Immature natural killer cell (primary cell): ENCODE measurements around the gene KIAA1217. TPM values are rescaled to one million over a fixed set of nuclear protein-coding genes. Genes with fewer than 3 reads are reported as not detected.

Experiments
- DNase-seq, 3 donors: peaks; one replicate each; pipeline ENCODE4 v3.0.0; 2022; ENCODE audit warnings: mixed read lengths in 1 of 3
- H3K27ac Mint-ChIP-seq, 6 donors: one replicate each; pipeline ENCODE4 v1.8.0; 2020; ENCODE audit warnings: mixed read lengths in 6 of 6, mild to moderate bottlenecking in 5 of 6, inconsistent platforms in 4 of 6, moderate library complexity in 3 of 6
- H3K27me3 Mint-ChIP-seq, 3 donors: one replicate each; pipeline ENCODE4 v1.8.0; 2020 to 2021; ENCODE audit warnings: low read depth in 3 of 3, mild to moderate bottlenecking in 3 of 3, mixed read lengths in 3 of 3, moderate library complexity in 3 of 3, inconsistent platforms in 1 of 3
- H3K36me3 Mint-ChIP-seq, 3 donors: one replicate each; pipeline ENCODE4 v1.8.0; 2020; ENCODE audit warnings: mixed read lengths in 3 of 3, inconsistent platforms in 2 of 3, mild to moderate bottlenecking in 2 of 3
- H3K4me1 Mint-ChIP-seq, 2 donors: one replicate each; pipeline ENCODE4 v1.8.0; 2020; ENCODE audit warnings: inconsistent platforms in 2 of 2, mild to moderate bottlenecking in 2 of 2, mixed read lengths in 2 of 2, moderate library complexity in 1 of 2
- H3K4me3 Mint-ChIP-seq, 5 donors: one replicate each; pipeline ENCODE4 v1.8.0; 2020; ENCODE audit warnings: mild to moderate bottlenecking in 5 of 5, mixed read lengths in 5 of 5, inconsistent platforms in 3 of 5, moderate library complexity in 3 of 5
- H3K9me3 Mint-ChIP-seq, 6 donors: one replicate each; pipeline ENCODE4 v1.8.0; 2020; ENCODE audit warnings: mild to moderate bottlenecking in 6 of 6, mixed read lengths in 6 of 6, inconsistent platforms in 4 of 6, moderate library complexity in 3 of 6
- polyA plus RNA-seq, 3 donors: library from polyadenylated mRNA; unstranded; fragments of 300-500 nt; fragmentation: Illumina TruSeq; gene quantifications; one replicate each; pipeline ENCODE4 v1.2.3, GENCODE V29; 2021

KIAA1217 gene
- polyA plus RNA-seq, 3 donors from 2014 or later = not detected

DNA sequence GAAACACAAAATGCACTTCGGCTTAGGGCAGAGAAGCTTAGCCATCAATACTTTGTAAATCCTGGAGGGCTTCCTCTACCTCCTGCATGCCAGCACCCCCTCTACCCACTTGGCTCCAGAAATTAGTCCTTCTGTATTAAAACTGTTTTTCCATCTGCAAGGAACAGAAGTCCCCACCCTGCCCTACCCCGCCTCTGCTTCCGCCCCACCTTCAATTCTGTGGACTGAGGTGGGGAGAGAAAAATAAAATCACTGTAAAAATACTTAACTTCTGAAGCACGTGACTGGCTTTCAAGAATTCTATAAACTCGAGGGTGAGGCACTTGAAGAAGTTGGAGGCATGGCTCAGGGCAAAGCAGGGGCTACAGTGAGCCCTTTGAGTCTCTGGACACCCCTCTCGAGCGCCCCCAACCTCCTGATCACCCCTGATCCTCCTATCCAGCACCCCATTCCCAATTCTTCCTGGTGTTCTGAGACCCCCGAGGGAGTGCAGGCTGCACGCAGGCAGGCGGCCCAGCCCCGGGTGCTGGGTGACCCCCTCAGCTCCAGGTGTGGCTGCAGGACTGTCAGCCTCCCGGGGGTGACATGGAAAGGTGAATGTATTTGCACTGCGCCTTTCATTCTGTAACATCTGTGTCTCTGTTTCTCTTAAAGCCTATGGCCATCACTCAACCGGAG, 7.3 kb upstream of the KIAA1217 start:
- Mint-ChIP-seq H3K4me1 (no peaks in the 10 kb centered on the region), H3K27ac (no peak overlapping the region), H3K36me3 (no peaks in the 10 kb centered on the region), H3K4me3 (no peak overlapping the region), H3K9me3 (no peaks in the 10 kb centered on the region), H3K27me3 (peaks cover 0 to 2% (median 0%) of the 10 kb centered on the region in 3 donors)
- no peak for DNase-seq

DNA sequence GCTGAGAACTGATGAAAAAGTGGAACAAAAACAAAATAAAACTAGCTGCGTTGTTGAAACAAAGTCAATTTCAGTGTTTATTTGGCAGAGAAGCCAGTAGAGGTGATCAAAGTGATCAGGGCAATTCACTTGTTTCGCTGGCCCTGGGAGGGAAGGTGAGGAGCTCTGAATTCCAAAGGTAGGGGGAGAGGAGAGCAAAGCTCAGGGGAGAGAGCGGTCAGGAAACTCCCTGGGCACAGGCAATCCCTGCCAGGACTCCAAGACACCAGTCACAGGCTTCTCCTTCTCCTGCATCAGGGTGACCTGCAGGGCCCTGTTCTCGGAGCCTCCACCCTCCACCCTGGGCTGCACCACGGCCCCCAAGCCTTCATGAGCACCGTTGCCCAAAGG, 6.8 kb upstream of the KIAA1217 start:
- Mint-ChIP-seq H3K36me3 (no peaks in the 10 kb centered on the region), H3K27ac (no peak overlapping the region), H3K27me3 (peaks cover 0 to 1% (median 0%) of the 10 kb centered on the region in 3 donors), H3K4me1 (no peaks in the 10 kb centered on the region), H3K4me3 (no peak overlapping the region), H3K9me3 (no peaks in the 10 kb centered on the region)
- DNase-seq = no peak

GRCh38 chr10:24205821-24206220, 3.1 kb upstream of the KIAA1217 start:
- Mint-ChIP-seq H3K27ac (no peak overlapping the region), H3K4me1 (peaks cover 0 to 4% of the 10 kb centered on the region in 2 donors), H3K36me3 (no peaks in the 10 kb centered on the region), H3K27me3 (peaks cover 3 to 4% (median 3%) of the 10 kb centered on the region in 3 donors), H3K9me3 (no peaks in the 10 kb centered on the region), H3K4me3 (no peak overlapping the region)
- DNase-seq = no peak

- peaks cover 0 to 2% (median 0%) of the 10 kb centered on the region in 6 donors for H3K9me3 Mint-ChIP-seq
Observed at GRCh38 chr10:24206334-24206733, 2.6 kb upstream of the KIAA1217 start.

DNA sequence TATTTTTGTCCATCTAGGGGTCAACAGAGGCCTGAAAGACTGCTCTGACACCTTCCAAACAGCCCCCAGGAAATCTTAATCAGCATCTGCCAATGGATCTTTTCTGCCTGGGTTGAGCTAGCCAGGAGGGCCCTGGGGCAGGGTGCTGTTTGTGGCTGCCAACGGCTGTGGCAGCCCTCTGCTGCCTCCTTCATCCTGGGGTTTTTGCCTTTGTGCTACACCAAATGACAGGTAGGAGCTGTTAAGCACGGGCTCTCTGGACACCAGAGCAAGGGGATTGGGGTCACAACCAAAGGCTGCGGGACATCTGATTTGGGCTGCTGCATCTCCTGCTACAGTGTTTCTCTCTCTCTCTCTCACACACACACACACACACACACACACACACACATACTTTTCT, 2.0 kb upstream of the KIAA1217 start:
- H3K27ac Mint-ChIP-seq = no peak overlapping the region
- DNase-seq = no peak
- peaks cover 0 to 4% of the 10 kb centered on the region in 2 donors for H3K4me1 Mint-ChIP-seq
- no peak overlapping the region for H3K4me3 Mint-ChIP-seq
- H3K36me3 Mint-ChIP-seq = no peaks in the 10 kb centered on the region
- peaks cover 0 to 2% (median 0%) of the 10 kb centered on the region in 6 donors for H3K9me3 Mint-ChIP-seq
- H3K27me3 Mint-ChIP-seq = peaks cover 3 to 4% (median 3%) of the 10 kb centered on the region in 3 donors

More at GRCh38 chr10:24206334-24206733, 2.6 kb upstream of the KIAA1217 start:
- Mint-ChIP-seq H3K4me3 (no peak overlapping the region), H3K4me1 (peaks cover 0 to 4% of the 10 kb centered on the region in 2 donors), H3K36me3 (no peaks in the 10 kb centered on the region), H3K27me3 (peaks cover 3 to 4% (median 3%) of the 10 kb centered on the region in 3 donors), H3K27ac (no peak overlapping the region)
- DNase-seq = no peak

DNA sequence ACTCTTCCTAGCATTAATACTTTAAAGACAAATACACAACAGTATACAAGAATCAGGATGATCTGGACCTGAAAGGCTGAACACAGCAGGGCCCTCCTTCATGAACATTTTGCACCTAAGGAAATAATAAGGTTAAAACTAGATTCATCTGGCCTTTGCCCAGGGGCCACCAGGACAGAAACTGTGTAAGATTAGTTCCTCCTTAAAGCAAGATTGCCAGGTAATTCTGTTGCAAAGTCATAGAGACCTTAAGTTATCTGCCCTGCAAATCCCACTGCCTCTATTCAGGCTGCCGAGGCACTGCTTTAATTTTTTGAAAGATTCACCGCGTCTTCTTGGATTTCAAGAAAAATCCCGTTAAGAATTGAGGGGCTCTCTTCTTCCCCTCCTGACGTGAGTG, 1.6 kb upstream of the KIAA1217 start:
- DNase-seq = no peak
- H3K27me3 Mint-ChIP-seq = peaks cover 3 to 4% (median 3%) of the 10 kb centered on the region in 3 donors
- H3K9me3 Mint-ChIP-seq = peaks cover 0 to 2% (median 0%) of the 10 kb centered on the region in 6 donors
- peaks cover 0 to 4% of the 10 kb centered on the region in 2 donors for H3K4me1 Mint-ChIP-seq
- H3K4me3 Mint-ChIP-seq = no peak overlapping the region
- no peak overlapping the region for H3K27ac Mint-ChIP-seq
- no peaks in the 10 kb centered on the region for H3K36me3 Mint-ChIP-seq

DNA sequence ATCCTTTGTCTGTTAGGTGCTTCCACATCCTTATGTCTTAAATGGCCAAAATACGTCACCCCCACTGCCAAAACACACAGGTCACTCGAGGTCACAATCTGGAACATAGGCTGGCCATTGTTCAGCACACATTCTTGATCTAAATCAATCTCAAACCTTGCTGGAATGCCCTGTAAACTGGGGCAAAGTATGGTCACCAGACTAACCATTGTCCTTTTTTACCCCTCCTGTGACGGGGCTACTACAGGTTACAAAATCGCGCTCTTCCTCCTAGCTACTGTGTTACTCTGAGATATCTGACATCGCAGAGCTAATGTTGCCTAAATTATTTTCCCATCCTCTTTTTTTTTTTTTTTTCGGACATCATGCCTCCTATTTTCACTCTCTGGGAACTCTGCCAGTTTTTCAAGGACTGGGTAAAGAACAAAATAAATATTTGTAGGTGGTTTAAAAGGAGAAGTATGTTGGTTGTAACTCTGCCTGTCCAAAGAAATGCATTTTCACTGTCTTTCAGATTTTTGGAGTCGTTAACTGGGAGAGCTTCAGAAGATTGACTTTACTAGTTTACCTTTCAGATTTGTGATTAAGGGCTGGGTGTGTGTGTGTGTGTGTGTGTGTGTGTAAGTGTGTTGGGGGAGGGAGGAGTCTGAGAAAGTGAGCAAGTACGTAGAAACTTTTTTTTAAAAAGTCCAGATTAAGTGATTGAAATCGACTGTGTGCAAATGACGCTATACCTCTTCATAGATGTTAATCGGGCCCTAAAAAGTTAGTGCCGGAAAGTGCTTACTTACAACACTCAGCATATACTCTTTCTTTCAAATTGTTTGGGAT, 942 bp upstream of the KIAA1217 start:
- no peaks in the 10 kb centered on the region for H3K36me3 Mint-ChIP-seq
- H3K27ac Mint-ChIP-seq = no peak overlapping the region
- peaks cover 0 to 2% (median 0%) of the 10 kb centered on the region in 6 donors for H3K9me3 Mint-ChIP-seq
- H3K4me1 Mint-ChIP-seq = peaks cover 0 to 4% of the 10 kb centered on the region in 2 donors
- peaks cover 3 to 4% (median 3%) of the 10 kb centered on the region in 3 donors for H3K27me3 Mint-ChIP-seq
- peak overlapping the region in 2 of 5 donors; percentile 5 to 63 for H3K4me3 Mint-ChIP-seq
- DNase-seq = no peak

GRCh38 chr10:24209432-24209771, 464 bp downstream of the KIAA1217 start:
- no peak for DNase-seq
- peaks cover 3 to 6% (median 3%) of the 10 kb centered on the region in 3 donors for H3K27me3 Mint-ChIP-seq
- H3K9me3 Mint-ChIP-seq = peaks cover 0 to 4% (median 0%) of the 10 kb centered on the region in 6 donors
- peak overlapping the region in 2 of 5 donors; percentile 26 to 52 for H3K4me3 Mint-ChIP-seq
- H3K36me3 Mint-ChIP-seq = no peaks in the 10 kb centered on the region
- no peak overlapping the region for H3K27ac Mint-ChIP-seq
- H3K4me1 Mint-ChIP-seq = peaks cover 0 to 4% of the 10 kb centered on the region in 2 donors

DNA sequence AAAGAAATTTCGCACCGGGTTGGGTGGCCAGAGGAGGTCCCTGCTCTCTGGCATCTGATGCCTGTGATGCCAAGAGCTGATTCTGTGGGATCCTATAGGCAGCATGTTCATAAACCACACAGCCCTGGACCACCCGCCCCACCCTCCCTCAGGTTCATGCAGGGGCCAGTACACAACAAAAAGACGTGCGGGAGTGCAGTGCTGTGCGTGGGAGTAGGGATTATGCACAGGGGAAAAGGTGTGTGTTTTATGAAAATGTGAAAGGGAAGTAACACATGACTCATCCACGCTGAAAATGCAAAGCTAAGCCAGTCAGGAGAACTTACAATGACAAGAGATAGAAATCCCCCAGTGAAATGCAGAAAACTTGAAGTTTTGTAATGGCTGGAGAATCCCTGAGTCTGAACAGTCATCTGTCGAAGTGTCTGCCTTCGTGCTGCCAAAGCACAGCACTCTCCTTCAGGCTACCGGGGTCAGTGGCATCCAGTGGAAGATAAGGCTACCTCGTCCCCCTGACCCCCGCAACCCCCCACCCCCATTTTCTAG, 1.1 kb downstream of the KIAA1217 start:
- peaks cover 3 to 6% (median 3%) of the 10 kb centered on the region in 3 donors for H3K27me3 Mint-ChIP-seq
- no peak overlapping the region for H3K4me3 Mint-ChIP-seq
- peaks cover 0 to 4% (median 0%) of the 10 kb centered on the region in 6 donors for H3K9me3 Mint-ChIP-seq
- no peaks in the 10 kb centered on the region for H3K36me3 Mint-ChIP-seq
- H3K4me1 Mint-ChIP-seq = peaks cover 0 to 4% of the 10 kb centered on the region in 2 donors
- H3K27ac Mint-ChIP-seq = no peak overlapping the region
- DNase-seq = no peak

- H3K9me3 Mint-ChIP-seq = peaks cover 0 to 4% (median 0%) of the 10 kb centered on the region in 6 donors
- no peaks in the 10 kb centered on the region for H3K36me3 Mint-ChIP-seq
- H3K27ac Mint-ChIP-seq = no peak overlapping the region
- H3K4me3 Mint-ChIP-seq = no peak overlapping the region
- peaks cover 3 to 6% (median 3%) of the 10 kb centered on the region in 3 donors for H3K27me3 Mint-ChIP-seq
- DNase-seq = no peak
- peaks cover 0 to 4% of the 10 kb centered on the region in 2 donors for H3K4me1 Mint-ChIP-seq
Observed at GRCh38 chr10:24210501-24210900, 1.6 kb downstream of the KIAA1217 start.

DNA sequence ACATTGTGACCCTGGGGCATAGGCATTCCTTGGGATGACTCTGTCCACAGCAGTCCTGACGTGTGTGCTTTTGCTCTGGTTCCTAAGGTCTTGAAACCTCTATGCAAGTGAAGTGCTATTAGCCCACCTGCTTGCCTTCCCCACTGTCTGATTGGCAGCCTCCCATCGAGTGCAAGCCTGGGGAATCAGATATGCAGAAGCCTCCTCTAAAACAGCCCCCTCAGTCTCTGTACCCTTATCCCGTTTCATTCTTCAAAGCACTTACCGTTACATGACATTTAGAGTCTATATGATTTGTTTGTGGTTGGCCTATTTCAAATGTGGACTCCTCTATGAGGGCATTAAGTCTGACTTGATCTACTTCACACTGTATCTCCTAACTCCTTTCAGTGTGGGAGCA, 4.3 kb downstream of the KIAA1217 start:
- H3K27me3 Mint-ChIP-seq = peaks cover 3 to 6% (median 3%) of the 10 kb centered on the region in 3 donors
- no peak overlapping the region for H3K27ac Mint-ChIP-seq
- peaks cover 0 to 4% (median 0%) of the 10 kb centered on the region in 6 donors for H3K9me3 Mint-ChIP-seq
- H3K36me3 Mint-ChIP-seq = no peaks in the 10 kb centered on the region
- no peak overlapping the region for H3K4me3 Mint-ChIP-seq
- H3K4me1 Mint-ChIP-seq = peaks cover 0 to 4% of the 10 kb centered on the region in 2 donors
- DNase-seq = no peak

DNA sequence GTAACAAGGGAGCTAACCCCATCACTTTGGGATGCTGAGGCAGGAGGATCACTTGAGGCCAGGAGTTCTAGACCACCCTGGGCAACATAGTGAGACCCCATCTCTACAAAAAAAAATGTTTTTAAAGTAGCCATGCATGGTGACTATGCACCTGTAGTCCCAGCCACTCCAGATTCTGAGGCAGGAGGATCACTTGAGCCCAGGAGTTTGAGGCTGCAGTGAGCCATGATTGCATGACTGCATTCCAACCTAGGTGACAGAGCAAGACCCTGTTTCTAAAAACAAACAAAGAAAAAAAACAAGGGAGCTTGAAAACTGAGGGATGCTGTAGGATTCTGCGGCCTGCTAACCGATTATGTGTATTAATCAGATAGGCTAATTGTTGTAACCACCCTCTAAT, 4.9 kb downstream of the KIAA1217 start:
- peaks cover 0 to 4% of the 10 kb centered on the region in 2 donors for H3K4me1 Mint-ChIP-seq
- H3K9me3 Mint-ChIP-seq = peaks cover 0 to 4% (median 0%) of the 10 kb centered on the region in 6 donors
- no peaks in the 10 kb centered on the region for H3K36me3 Mint-ChIP-seq
- H3K27me3 Mint-ChIP-seq = peaks cover 3 to 6% (median 4%) of the 10 kb centered on the region in 3 donors
- no peak overlapping the region for H3K4me3 Mint-ChIP-seq
- no peak overlapping the region for H3K27ac Mint-ChIP-seq
- no peak for DNase-seq

- peaks cover 0 to 4% (median 0%) of the 10 kb centered on the region in 6 donors for H3K9me3 Mint-ChIP-seq
- no peaks in the 10 kb centered on the region for H3K36me3 Mint-ChIP-seq
- peaks cover 0 to 4% (median 2%) of the 10 kb centered on the region in 3 donors for H3K27me3 Mint-ChIP-seq
- H3K4me1 Mint-ChIP-seq = no peaks in the 10 kb centered on the region
- H3K4me3 Mint-ChIP-seq = no peak overlapping the region
- H3K27ac Mint-ChIP-seq = no peak overlapping the region
- no peak for DNase-seq
Observed at GRCh38 chr10:24214762-24215161, 5.8 kb downstream of the KIAA1217 start.

- Mint-ChIP-seq H3K27me3 (peaks cover 0 to 7% (median 2%) of the 10 kb centered on the region in 3 donors), H3K9me3 (peaks cover 0 to 4% (median 0%) of the 10 kb centered on the region in 6 donors), H3K4me3 (no peak overlapping the region), H3K4me1 (no peaks in the 10 kb centered on the region), H3K27ac (no peak overlapping the region), H3K36me3 (no peaks in the 10 kb centered on the region)
- no peak for DNase-seq
Observed at GRCh38 chr10:24215196-24215595, 6.3 kb downstream of the KIAA1217 start.
